Fibroblast of villous mesenchyme (primary cell): ENCODE results near the gene MAPKAPK5. TPM values are rescaled to one million over a fixed set of nuclear protein-coding genes. Genes with fewer than 3 reads are reported as not detected.
A peak's percentile ranks its signal among the peaks of the same experiment; 100 is the strongest.

ENCODE experiments used
- DNase-seq: peaks from one replicate; pipeline ENCODE4 v3.0.0-alpha.2; 2010; ENCODE audit warnings: low read depth
- H3K4me3 ChIP-seq: 2 replicates; pipeline ENCODE4 v1.5.1; 2011; ENCODE audit warnings: low read depth, mild to moderate bottlenecking, low read length
- CTCF ChIP-seq: IDR thresholded peaks from 2 replicates; pipeline ENCODE4 v1.5.1; 2012; ENCODE audit warnings: low read depth, mild to moderate bottlenecking, low read length; ENCODE audit not compliant: insufficient read depth
- total RNA-seq: library from RNA; depleted of rRNA; stranded (reverse); fragments of >200 nt; gene quantifications from 2 replicates; pipeline ENCODE4 v1.2.3, GENCODE V29; 2012

The MAPKAPK5 gene, protein sequence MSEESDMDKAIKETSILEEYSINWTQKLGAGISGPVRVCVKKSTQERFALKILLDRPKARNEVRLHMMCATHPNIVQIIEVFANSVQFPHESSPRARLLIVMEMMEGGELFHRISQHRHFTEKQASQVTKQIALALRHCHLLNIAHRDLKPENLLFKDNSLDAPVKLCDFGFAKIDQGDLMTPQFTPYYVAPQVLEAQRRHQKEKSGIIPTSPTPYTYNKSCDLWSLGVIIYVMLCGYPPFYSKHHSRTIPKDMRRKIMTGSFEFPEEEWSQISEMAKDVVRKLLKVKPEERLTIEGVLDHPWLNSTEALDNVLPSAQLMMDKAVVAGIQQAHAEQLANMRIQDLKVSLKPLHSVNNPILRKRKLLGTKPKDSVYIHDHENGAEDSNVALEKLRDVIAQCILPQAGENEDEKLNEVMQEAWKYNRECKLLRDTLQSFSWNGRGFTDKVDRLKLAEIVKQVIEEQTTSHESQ
- 32.4 and 34.1 TPM in 2 replicates for total RNA-seq

DNA sequence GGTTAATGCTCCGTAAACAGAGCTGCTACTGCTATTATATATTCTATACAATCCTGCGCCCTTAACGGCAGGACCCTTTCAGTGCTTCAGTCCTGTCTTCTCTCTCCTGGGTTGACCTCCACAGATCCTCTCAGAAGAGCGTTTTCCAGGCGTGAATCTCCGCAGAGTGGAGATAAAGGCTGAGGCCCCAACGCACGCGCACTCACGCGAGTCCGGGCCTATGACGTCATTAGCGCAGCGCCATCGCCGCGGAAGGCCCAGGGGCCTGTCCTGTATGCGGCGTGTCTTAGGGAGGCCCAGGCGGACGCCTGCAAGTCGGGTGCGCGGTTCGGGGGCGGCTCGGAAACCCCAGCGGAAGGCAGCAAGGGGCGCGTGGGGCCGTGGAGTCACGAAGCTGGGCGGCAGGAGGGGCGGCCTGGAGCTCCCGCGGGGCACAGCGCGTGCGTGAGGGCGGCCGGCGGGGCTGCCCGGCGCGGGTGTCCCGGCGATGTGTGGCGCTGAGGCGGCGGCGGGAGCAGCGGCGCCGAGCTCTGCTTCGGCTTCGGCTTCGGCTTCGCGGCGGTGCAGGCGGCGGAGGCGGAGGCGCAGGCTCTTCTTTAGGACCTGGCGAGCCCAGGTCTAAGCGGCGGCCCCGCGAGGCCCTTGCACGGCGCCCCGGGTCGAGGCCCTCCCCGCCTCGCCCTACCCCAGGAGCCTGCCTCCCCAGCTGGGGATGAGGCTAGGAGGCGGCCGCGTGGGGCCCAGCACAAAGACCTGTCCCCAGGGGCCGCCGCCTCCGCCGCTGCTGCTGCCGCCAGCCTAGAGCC is at the start of gene MAPKAPK5:
MAPKAPK5 (plus strand) TSS at position 479 of the 806 bp plus-strand sequence. CDS start 506 bp downstream, outside the sequence.
- no peak for TF ChIP-seq CTCF
- DNase-seq, result peak; percentile 97
- peak within 1 kb of the TSS; percentile 90 for H3K4me3 ChIP-seq

DNA sequence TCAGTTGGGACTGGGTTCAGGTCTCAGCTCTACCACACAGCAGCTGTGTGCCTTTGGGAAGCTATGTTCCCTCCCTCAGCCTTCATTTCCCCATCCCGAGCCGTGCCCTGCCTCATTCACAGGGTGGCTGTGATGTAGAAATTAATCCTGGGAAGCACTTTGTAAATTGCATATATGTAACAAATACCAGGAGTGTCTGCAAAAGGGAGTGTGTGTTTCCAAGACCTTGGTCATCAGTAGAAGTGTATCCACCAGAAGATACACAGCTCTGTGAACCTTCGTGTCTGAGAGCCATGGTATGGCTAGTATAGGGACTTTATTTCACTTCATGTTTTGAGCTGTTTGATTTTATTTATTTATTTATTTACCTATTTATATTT is 49.2 kb upstream of the MAPKAPK5 start:
- no peak for TF ChIP-seq CTCF
- no peak for DNase-seq
- H3K4me3 ChIP-seq, result no peak overlapping the region

DNA sequence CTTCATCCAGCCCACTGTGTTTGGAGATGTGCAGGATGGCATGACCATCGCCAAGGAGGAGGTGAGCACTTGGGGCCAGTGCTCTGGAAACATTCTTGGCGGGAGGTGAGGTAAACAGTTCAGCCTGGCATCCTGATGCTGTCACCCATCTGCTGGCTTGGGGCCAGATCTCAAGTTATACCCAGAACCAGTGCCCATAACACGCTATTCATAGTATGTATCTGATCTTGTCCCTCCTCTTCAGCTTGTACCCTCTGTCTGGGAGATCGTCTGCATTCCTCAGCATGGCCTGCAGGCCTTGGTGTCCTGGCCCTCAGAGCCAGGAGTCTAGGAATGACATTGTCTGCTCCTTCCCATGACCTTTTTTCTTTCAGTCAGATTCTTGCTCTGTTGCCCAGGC is 43.8 kb upstream of the MAPKAPK5 start:
- DNase-seq, result no peak
- TF ChIP-seq CTCF, result no peak
- no peak overlapping the region for H3K4me3 ChIP-seq

- no peak for TF ChIP-seq CTCF
- no peak overlapping the region for H3K4me3 ChIP-seq
- no peak for DNase-seq
Observed at GRCh38 chr12:111799758-111800157, 42.3 kb upstream of the MAPKAPK5 start.

DNA sequence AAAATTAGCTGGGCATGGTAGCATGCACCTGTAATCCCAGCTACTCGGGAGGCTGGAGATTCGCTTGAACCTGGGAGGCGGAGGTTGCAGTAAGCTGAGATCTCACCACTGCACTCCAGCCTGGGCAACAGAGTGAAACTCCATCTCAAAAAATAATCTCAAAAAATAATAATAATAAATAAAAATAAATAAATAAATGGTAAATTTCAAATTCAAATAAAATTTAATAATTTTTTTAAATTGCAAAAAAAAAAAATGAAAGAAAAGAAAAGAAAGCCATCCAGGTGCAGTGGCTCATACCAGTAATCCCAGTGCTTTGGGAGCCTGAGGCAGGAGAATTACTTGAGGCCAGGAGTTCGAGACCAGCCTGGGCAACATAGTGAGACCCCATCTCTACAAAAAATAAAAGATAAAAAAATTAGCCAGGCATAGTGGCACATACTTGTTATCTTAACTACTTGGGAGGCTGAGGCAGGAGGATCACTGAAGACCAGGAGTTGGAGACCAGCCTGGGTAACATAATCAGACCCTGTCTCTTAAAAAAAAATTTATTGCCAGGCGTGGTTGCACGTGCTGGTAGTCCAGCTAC is 38.9 kb upstream of the MAPKAPK5 start:
- TF ChIP-seq CTCF, result no peak
- no peak overlapping the region for H3K4me3 ChIP-seq
- no peak for DNase-seq

- H3K4me3 ChIP-seq, result no peak overlapping the region
- DNase-seq, result no peak
- TF ChIP-seq CTCF, result no peak
Observed at GRCh38 chr12:111803851-111804250, 38.2 kb upstream of the MAPKAPK5 start.
